Stimulated activated naive CD4-positive, alpha-beta T cell (primary cell): ENCODE measurements around the gene GAS2L1.

Experiments
- DNase-seq, 6 experiments: peaks; one replicate each; lab custom pipeline; 2025; lab: John Stamatoyannopoulos, UW

The GAS2L1 gene

GRCh38 chr22:29275819-29276565, 30.5 kb upstream of the GAS2L1 start:
- no peak for DNase-seq

GRCh38 chr22:29277927-29278326, 28.5 kb upstream of the GAS2L1 start:
- no peak for DNase-seq

- DNase-seq, result no peak
Measured at GRCh38 chr22:29284196-29284595, 22.3 kb upstream of the GAS2L1 start.

- no peak for DNase-seq
Measured at GRCh38 chr22:29288837-29289236, 17.6 kb upstream of the GAS2L1 start.

- no peak for DNase-seq
Measured at GRCh38 chr22:29290061-29290460, 16.4 kb upstream of the GAS2L1 start.

- no peak for DNase-seq
Measured at GRCh38 chr22:29291215-29291614, 15.2 kb upstream of the GAS2L1 start.

GRCh38 chr22:29292379-29292778, 14.1 kb upstream of the GAS2L1 start:
- no peak for DNase-seq

GRCh38 chr22:29298641-29299040, 7.8 kb upstream of the GAS2L1 start:
- DNase-seq, result no peak

- DNase-seq, result no peak
Measured at GRCh38 chr22:29299136-29299900, 7.1 kb upstream of the GAS2L1 start.

GRCh38 chr22:29300467-29300806, 6.0 kb upstream of the GAS2L1 start:
- no peak for DNase-seq

GRCh38 chr22:29300807-29301601, 5.4 kb upstream of the GAS2L1 start:
- DNase-seq, result no peak

GRCh38 chr22:29301716-29302401, 4.6 kb upstream of the GAS2L1 start:
- DNase-seq, result no peak

- DNase-seq, result no peak
Measured at GRCh38 chr22:29302402-29302680, 4.1 kb upstream of the GAS2L1 start.

- no peak for DNase-seq
Measured at GRCh38 chr22:29302681-29303465, 3.6 kb upstream of the GAS2L1 start.

GRCh38 chr22:29305836-29306174, 645 bp upstream of the GAS2L1 start:
- DNase-seq, result no peak

GRCh38 chr22:29306835-29307595, 565 bp downstream of the GAS2L1 start:
- peak in 2 of 6 experiments; percentile 19 to 20 for DNase-seq

GRCh38 chr22:29307596-29308147, 1.2 kb downstream of the GAS2L1 start:
- no peak for DNase-seq

GRCh38 chr22:29308148-29308790, 1.8 kb downstream of the GAS2L1 start:
- DNase-seq, result no peak

GRCh38 chr22:29308791-29309262, 2.4 kb downstream of the GAS2L1 start:
- DNase-seq, result no peak
